ENCODE results near the gene FOXK2.

FOXK2 gene

DNA sequence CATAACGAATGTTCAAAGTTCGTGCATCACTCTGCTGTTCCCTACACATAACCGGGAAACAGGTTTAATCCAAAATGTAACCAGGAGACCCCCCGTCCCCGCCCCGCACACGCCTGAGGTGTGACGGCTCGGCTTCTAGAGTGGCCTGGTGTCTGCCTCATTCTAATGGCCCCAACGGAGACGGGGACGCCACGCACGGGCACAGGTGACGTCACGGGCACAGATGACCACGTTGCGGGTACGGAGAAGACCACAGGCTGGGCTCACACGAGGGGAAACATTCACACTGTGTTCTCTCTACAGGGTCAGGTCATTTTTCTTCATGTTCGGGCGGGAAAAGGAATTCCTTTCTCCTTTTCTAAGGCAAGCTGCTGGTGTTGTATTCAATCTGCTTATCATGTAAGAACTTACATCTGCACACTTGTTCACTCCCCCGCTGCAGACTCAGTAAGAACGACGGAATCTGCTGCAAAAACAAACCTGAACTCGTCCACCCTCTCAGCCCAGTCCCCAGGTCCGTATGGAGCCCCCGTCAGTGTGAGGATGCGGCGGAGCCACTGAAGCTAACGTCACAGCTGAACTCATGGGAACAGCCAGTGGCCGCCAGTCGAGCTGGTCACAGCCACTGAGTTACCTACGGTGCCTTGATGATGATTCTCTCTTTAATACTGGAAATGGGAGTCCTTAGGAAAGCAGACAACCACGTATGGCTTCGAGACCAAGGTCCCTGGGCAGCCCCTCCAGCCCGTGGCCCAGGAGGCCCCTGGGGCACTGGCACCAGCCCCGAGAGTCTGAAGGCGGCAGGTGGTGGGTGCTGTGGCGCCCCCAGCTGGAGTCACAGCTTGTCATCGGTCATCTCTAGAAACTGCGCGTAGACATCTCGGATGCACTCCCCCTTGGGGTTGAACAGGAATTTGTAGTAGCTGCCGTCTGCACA lies 95.8 kb downstream of the FOXK2 start:
- H3K4me3 ChIP-seq (ENCODE audit: low read length): no peak overlapping the region
- no peak overlapping the region for H3K27ac ChIP-seq (ENCODE audit: low read depth, low read length)
- H3K9me3 ChIP-seq (ENCODE audit: insufficient read depth, low read depth, low read length): no peaks in the 10 kb centered on the region
- peaks cover 70% of the 10 kb centered on the region for H3K36me3 ChIP-seq (ENCODE audit: insufficient read depth, low read length)
- H3K4me1 ChIP-seq (ENCODE audit: insufficient read depth, low read length): no peaks in the 10 kb centered on the region
- 95% methylated on average over 45 of the region's 45 CpGs for WGBS
- H3K9ac ChIP-seq (ENCODE audit: low read depth, low read length): no peak overlapping the region
- no peaks in the 10 kb centered on the region for H3K27me3 ChIP-seq (ENCODE audit: insufficient read depth, low read length)

DNA sequence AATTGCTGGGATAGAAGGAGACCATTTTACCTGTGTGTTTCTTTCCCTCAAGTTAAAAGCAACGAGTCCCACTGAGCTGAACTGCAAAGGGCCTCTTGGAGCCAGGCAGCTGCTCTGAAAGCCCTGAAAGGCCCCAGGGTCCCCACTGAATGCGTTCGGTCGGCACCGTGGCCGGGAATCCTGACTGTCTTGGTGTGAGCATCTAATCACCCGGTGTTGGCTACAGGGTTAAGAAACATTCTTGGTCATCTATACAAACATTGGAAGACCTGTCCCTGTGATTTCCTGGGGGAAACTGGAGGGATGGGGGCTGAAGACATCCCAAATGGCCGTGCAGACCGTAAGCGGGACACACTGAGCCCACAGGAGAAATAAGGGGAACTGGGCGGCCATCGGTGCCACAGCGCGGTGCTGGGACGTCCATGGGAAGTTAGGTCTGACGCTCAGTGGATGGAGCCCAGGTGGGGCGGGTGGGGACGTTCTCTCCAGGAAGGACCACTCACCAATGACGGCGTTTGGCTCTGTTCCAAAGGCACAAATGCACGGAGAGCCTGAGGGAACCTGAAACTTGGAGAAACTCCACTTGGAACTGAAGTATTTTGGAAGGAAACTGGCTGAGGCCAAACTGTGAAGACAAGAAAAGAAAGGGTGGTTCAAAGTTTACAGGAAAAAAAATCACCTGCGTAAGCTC lies 96.6 kb downstream of the FOXK2 start:
- no peak overlapping the region for H3K27ac ChIP-seq (ENCODE audit: low read depth, low read length)
- 96% methylated on average over 22 of the region's 22 CpGs for WGBS
- no peaks in the 10 kb centered on the region for H3K4me1 ChIP-seq (ENCODE audit: insufficient read depth, low read length)
- H3K4me3 ChIP-seq (ENCODE audit: low read length): no peak overlapping the region
- H3K36me3 ChIP-seq (ENCODE audit: insufficient read depth, low read length): peaks cover 74% of the 10 kb centered on the region
- H3K9ac ChIP-seq (ENCODE audit: low read depth, low read length): no peak overlapping the region
- no peaks in the 10 kb centered on the region for H3K9me3 ChIP-seq (ENCODE audit: insufficient read depth, low read depth, low read length)
- H3K27me3 ChIP-seq (ENCODE audit: insufficient read depth, low read length): no peaks in the 10 kb centered on the region

DNA sequence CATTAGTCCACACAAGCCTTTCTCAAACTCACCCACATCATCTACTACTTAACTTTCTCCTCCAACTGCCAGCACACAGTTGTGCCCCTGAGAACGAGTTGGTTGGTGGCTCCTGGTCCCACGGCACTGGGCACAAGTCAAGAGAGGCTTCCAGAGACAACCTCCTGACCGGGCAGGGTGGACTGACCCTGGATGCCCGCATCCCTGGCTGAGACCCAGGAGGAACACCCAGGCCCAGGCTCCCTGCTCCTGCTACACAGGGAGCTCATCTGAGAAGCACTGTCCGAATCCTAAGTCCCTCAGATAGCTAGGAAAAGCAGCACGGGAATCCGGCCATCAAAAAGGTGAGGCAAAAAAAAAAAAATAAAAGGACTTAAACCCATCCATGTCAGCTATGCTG lies 99.7 kb downstream of the FOXK2 start:
- Histone ChIP-seq H3K9me3 (ENCODE audit: insufficient read depth, low read depth, low read length) (no peaks in the 10 kb centered on the region), H3K9ac (ENCODE audit: low read depth, low read length) (no peak overlapping the region), H3K4me1 (ENCODE audit: insufficient read depth, low read length) (no peaks in the 10 kb centered on the region), H3K27ac (ENCODE audit: low read depth, low read length) (no peak overlapping the region), H3K36me3 (ENCODE audit: insufficient read depth, low read length) (peaks cover 90% of the 10 kb centered on the region), H3K4me3 (ENCODE audit: low read length) (no peak overlapping the region), H3K27me3 (ENCODE audit: insufficient read depth, low read length) (no peaks in the 10 kb centered on the region)
- WGBS: 92% methylated on average over 7 of the region's 7 CpGs

DNA sequence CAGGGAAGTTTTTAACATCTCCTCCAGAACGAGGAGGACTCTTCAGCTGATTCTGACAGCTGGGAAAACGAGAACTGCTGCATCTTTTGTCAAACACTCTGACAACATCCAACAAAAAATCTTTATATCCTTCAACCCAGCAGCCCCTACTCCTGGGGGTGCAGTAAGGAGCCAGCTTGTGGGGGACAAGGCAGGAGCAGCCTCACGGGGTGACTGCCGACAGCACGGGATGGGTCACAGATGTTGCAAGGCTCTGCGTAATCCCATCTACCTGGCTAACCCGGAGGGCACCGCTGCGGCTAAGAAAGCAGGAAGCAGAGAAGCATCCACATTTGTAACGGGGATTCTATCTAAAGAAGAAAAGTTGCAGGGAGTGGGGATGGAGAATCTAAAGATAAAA lies 100.1 kb downstream of the FOXK2 start:
- H3K4me3 ChIP-seq (ENCODE audit: low read length): no peak overlapping the region
- H3K4me1 ChIP-seq (ENCODE audit: insufficient read depth, low read length): no peaks in the 10 kb centered on the region
- H3K9me3 ChIP-seq (ENCODE audit: insufficient read depth, low read depth, low read length): no peaks in the 10 kb centered on the region
- H3K27me3 ChIP-seq (ENCODE audit: insufficient read depth, low read length): no peaks in the 10 kb centered on the region
- peaks cover 88% of the 10 kb centered on the region for H3K36me3 ChIP-seq (ENCODE audit: insufficient read depth, low read length)
- H3K27ac ChIP-seq (ENCODE audit: low read depth, low read length): no peak overlapping the region
- no peak overlapping the region for H3K9ac ChIP-seq (ENCODE audit: low read depth, low read length)
- 94% methylated on average over 10 of the region's 10 CpGs for WGBS

DNA sequence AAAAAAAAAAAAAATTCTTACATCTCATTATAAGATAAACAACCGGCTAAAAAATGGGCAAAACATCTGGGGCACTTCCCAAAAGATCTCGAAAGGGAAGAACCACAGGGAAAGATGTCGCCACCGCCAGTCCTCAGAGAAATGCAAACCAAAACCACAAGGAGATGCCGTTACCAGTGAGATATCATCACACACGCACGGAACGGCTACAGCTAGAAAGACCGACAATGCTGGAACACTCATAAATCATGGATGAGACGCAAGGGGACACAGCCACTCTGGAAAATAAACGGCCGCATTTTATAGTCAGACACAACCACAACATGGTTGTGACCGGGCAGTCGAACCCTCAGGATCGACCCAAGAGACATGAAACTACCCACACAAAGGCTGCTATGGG lies 104.2 kb downstream of the FOXK2 start:
- Histone ChIP-seq H3K27ac (ENCODE audit: low read depth, low read length) (no peak overlapping the region), H3K27me3 (ENCODE audit: insufficient read depth, low read length) (no peaks in the 10 kb centered on the region), H3K4me1 (ENCODE audit: insufficient read depth, low read length) (no peaks in the 10 kb centered on the region), H3K36me3 (ENCODE audit: insufficient read depth, low read length) (peaks cover 87% of the 10 kb centered on the region), H3K4me3 (ENCODE audit: low read length) (no peak overlapping the region), H3K9me3 (ENCODE audit: insufficient read depth, low read depth, low read length) (no peaks in the 10 kb centered on the region), H3K9ac (ENCODE audit: low read depth, low read length) (no peak overlapping the region)
- WGBS: 97% methylated on average over 15 of the region's 15 CpGs

DNA sequence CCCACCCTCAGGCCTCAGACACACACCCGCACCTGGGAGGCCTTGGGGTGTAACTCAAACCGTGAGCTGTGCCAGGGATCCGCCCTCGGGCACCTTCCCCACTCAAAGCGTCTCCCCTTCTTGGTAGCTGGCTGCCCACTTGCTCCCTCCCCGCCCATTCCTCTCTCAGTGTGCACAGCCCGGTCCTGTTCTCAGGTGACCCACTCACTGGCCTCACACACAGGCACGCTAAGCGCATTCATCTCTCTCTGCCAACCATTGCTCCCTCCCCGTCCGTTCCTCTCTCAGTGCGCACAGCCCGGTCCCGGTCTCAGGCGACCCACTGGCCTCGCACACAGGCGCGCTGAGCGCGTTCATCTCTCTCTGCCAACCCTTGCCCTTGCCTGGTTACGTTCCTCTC lies 107.9 kb downstream of the FOXK2 start:
- H3K4me3 ChIP-seq (ENCODE audit: low read length): no peak overlapping the region
- no peak overlapping the region for H3K27ac ChIP-seq (ENCODE audit: low read depth, low read length)
- peaks cover 70% of the 10 kb centered on the region for H3K36me3 ChIP-seq (ENCODE audit: insufficient read depth, low read length)
- H3K9me3 ChIP-seq (ENCODE audit: insufficient read depth, low read depth, low read length): no peaks in the 10 kb centered on the region
- no peaks in the 10 kb centered on the region for H3K27me3 ChIP-seq (ENCODE audit: insufficient read depth, low read length)
- H3K4me1 ChIP-seq (ENCODE audit: insufficient read depth, low read length): no peaks in the 10 kb centered on the region
- no peak overlapping the region for H3K9ac ChIP-seq (ENCODE audit: low read depth, low read length)
- 97% methylated on average over 21 of the region's 21 CpGs for WGBS

DNA sequence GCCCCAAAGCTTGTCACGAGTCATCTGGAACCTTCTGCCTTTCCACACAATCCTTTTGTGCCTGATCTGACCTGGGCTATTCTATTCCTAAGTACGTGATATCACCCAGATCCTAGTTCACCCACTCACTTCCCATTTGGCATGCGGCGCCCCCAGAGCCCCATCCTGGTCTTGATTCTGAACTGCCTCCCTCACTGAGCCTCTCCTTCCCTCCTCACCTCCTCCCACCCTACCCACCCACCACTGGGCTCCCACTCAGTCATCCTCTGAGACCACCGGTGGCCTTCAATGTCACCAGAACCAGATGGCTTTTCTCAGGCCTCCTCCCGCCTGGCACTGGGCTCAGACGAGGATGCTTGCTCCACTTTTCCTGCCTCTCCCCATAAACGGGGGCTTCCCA lies 110.2 kb downstream of the FOXK2 start:
- no peaks in the 10 kb centered on the region for H3K9me3 ChIP-seq (ENCODE audit: insufficient read depth, low read depth, low read length)
- H3K27me3 ChIP-seq (ENCODE audit: insufficient read depth, low read length): no peaks in the 10 kb centered on the region
- no peak overlapping the region for H3K9ac ChIP-seq (ENCODE audit: low read depth, low read length)
- WGBS: 93% methylated on average over 8 of the region's 8 CpGs
- H3K36me3 ChIP-seq (ENCODE audit: insufficient read depth, low read length): peaks cover 67% of the 10 kb centered on the region
- no peak overlapping the region for H3K27ac ChIP-seq (ENCODE audit: low read depth, low read length)
- H3K4me3 ChIP-seq (ENCODE audit: low read length): no peak overlapping the region
- H3K4me1 ChIP-seq (ENCODE audit: insufficient read depth, low read length): no peaks in the 10 kb centered on the region

DNA sequence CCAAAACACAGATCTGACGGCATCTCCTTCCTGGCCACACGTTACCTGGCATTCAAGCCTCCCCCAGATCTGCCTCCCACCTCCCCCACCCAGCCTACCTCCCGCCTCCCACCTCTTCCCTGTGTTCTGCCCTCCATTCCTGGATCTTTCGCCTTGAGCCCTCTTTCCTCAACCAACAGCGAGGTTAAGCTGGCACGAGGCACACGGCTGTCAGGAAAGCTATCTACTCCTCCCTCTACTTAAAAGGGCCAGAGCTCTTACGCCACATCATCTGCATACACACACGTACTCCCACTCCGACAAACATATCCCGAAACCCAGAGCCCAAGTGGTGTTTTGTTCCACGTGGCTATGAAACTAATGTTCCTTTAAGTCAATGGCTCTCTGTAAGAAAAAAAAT lies 110.7 kb downstream of the FOXK2 start:
- 92% methylated on average over 12 of the region's 12 CpGs for WGBS
- H3K4me3 ChIP-seq (ENCODE audit: low read length): no peak overlapping the region
- H3K4me1 ChIP-seq (ENCODE audit: insufficient read depth, low read length): no peaks in the 10 kb centered on the region
- no peak overlapping the region for H3K9ac ChIP-seq (ENCODE audit: low read depth, low read length)
- no peaks in the 10 kb centered on the region for H3K9me3 ChIP-seq (ENCODE audit: insufficient read depth, low read depth, low read length)
- H3K27me3 ChIP-seq (ENCODE audit: insufficient read depth, low read length): no peaks in the 10 kb centered on the region
- H3K36me3 ChIP-seq (ENCODE audit: insufficient read depth, low read length): peaks cover 62% of the 10 kb centered on the region
- no peak overlapping the region for H3K27ac ChIP-seq (ENCODE audit: low read depth, low read length)

DNA sequence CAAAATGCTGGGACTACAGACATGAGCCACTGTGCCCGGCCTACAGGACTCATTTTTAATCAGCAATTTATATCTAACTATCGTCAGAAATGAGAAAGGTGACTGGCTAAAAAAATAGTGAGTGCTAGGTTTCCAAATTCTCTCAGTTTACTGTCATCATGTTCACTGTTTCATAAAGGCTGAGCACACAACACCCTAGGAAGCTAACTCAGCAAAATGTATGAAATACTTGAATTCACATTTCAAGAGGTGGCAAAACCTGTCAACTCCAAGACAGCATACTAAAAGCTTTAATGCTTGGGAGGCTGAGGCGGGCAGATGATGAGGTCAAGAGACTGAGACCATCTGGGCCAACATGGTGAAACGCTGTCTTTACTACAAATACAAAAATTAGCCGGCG lies 112.0 kb downstream of the FOXK2 start:
- 97% methylated on average over 6 of the region's 6 CpGs for WGBS
- no peak overlapping the region for H3K4me3 ChIP-seq (ENCODE audit: low read length)
- no peak overlapping the region for H3K27ac ChIP-seq (ENCODE audit: low read depth, low read length)
- H3K4me1 ChIP-seq (ENCODE audit: insufficient read depth, low read length): no peaks in the 10 kb centered on the region
- H3K9me3 ChIP-seq (ENCODE audit: insufficient read depth, low read depth, low read length): no peaks in the 10 kb centered on the region
- no peak overlapping the region for H3K9ac ChIP-seq (ENCODE audit: low read depth, low read length)
- peaks cover 51% of the 10 kb centered on the region for H3K36me3 ChIP-seq (ENCODE audit: insufficient read depth, low read length)
- H3K27me3 ChIP-seq (ENCODE audit: insufficient read depth, low read length): no peaks in the 10 kb centered on the region

DNA sequence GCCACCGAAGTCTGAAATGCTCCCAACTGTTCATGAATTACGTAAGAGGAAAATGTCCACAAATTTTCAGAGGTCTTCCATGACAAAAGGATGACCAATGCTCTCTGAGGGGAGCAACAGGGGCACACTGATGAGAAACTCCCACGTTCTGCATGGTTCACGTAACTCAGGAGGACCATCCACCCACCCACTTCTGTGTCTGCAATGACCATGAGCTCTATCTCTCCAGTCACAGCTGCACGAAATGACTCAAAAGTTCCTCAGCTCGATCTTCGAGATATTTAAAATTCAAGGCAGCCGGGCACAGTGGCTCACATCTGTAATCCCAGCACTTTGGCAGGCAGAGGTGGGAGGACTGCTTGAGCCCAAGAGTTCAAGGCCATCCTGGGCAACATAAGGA lies 112.9 kb downstream of the FOXK2 start:
- WGBS: 95% methylated on average over 8 of the region's 8 CpGs
- H3K27ac ChIP-seq (ENCODE audit: low read depth, low read length): no peak overlapping the region
- no peaks in the 10 kb centered on the region for H3K9me3 ChIP-seq (ENCODE audit: insufficient read depth, low read depth, low read length)
- H3K9ac ChIP-seq (ENCODE audit: low read depth, low read length): no peak overlapping the region
- no peaks in the 10 kb centered on the region for H3K4me1 ChIP-seq (ENCODE audit: insufficient read depth, low read length)
- H3K36me3 ChIP-seq (ENCODE audit: insufficient read depth, low read length): peaks cover 49% of the 10 kb centered on the region
- H3K4me3 ChIP-seq (ENCODE audit: low read length): no peak overlapping the region
- no peaks in the 10 kb centered on the region for H3K27me3 ChIP-seq (ENCODE audit: insufficient read depth, low read length)

DNA sequence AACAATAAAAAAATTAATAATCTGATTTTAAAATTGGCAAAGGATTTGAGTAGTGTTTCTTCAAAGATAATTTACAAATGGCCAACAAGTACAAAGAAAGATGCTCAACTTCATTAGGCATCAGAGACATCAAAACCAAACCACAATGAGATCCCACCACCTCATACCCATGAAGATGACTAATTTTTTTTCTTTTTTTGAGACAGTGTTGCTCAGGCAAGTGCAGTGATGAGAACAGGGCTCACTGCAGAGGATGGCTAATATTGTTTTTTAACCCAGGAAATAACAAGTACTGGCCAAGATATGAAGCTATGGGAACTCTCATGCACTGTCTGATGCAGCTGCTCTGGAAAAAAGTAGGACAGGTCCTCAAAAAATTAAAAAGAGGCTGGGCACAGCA lies 113.8 kb downstream of the FOXK2 start:
- Histone ChIP-seq H3K27ac (ENCODE audit: low read depth, low read length) (no peak overlapping the region), H3K9me3 (ENCODE audit: insufficient read depth, low read depth, low read length) (no peaks in the 10 kb centered on the region), H3K4me1 (ENCODE audit: insufficient read depth, low read length) (no peaks in the 10 kb centered on the region), H3K27me3 (ENCODE audit: insufficient read depth, low read length) (no peaks in the 10 kb centered on the region), H3K9ac (ENCODE audit: low read depth, low read length) (no peak overlapping the region), H3K4me3 (ENCODE audit: low read length) (no peak overlapping the region), H3K36me3 (ENCODE audit: insufficient read depth, low read length) (peaks cover 46% of the 10 kb centered on the region)
